GM19099 (cell line): ENCODE data around the gene ENOX2.

Source experiments
- POLR2A ChIP-seq: IDR thresholded peaks from 3 replicates; pipeline ENCODE4 v1.6.1; 2011; ENCODE audit warnings: low read depth; ENCODE audit not compliant: insufficient read length; ENCODE audit errors: extremely low read depth

Gene ENOX2

GRCh38 chrX:130741584-130741983 is 161.4 kb downstream of the ENOX2 start:
- TF ChIP-seq POLR2A, result no peak

- no peak for TF ChIP-seq POLR2A
These were observed 161.9 kb downstream of the ENOX2 start for GRCh38 chrX:130741151-130741550.

DNA sequence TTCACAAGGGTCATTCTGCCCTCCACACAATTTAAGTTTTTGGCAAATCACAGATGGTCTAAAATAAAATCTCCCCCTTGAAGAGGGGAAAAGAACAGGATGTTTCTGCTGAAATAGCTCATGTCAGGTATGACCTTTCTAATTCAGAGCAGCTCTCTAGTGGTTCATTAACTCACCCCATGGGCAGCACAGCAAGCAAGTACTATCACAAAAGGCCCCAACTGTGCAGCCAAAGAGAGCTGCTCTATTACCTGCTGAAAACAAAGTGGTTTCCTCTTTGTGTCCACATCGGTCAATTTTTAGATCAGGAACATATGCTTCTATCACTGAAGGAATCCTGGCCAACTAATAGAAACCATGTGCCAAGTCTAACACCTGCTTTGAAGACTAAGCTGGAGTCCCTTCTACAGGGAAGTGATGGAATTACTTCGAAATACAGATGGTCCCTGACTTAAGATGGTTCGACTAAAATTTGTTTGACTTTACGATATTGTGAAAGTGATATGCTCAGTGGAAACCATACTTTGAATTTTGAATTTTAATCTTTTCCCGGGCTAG is 164.3 kb downstream of the ENOX2 start:
- TF ChIP-seq POLR2A, result no peak

DNA sequence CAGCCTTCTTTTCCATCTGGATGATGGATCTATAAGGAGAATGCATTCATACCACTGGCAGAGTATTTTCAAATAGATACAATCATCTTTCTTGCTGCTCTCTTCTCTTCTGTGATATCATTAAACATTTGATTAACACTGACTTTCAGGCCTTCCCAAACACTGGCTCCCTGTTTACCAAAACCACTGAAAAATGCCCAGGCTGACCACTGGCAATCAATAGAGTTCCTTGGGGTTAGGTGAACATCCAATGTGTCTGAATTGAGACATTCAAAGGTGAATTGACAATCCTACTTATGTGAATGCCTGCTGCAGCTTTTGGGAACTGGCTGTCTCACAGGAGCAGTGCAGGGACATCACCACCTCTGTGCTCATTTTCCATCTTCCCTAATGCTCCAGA is 168.3 kb downstream of the ENOX2 start:
- TF ChIP-seq POLR2A, result no peak

DNA sequence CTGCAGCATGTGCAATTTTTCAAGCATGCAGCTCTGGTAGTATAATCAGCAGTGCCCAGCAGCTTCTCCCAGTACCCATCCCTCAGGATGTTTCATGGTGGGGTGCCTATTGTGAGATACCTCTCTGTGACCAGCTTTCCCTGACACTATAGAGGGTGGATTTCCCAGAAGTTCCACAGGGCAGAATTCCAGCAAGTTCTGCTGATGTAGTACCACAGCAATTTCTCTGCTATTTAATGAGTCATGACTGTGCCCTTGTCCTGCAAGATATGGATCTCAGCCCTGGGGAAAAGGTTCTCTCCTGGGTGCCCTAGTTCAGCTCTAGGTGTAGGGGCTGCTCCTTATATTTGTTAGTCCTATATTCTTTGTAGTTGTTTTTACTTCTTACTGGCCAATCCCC is 174.8 kb downstream of the ENOX2 start:
- TF ChIP-seq POLR2A, result no peak

DNA sequence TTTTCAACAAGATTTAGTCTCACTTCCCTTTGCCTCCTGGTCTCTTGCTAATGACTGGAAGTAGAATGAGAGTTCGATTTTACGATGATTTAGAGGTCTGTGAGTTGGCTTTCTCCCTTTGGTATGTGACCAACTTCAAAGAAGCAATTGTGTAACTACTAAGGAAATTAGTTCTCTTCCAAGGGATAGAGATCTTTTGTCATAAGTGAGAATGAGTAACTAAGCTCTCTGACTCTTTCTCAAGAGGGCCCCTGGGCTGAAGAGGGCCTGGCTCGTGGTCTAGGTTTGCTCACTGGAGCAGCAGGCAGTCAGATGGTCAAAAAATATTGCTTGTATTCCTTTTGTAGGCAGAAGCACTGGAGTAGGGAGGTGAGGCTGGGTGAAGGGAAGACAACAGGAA is 176.3 kb downstream of the ENOX2 start:
- no peak for TF ChIP-seq POLR2A

- no peak for TF ChIP-seq POLR2A
These were observed 177.5 kb downstream of the ENOX2 start for GRCh38 chrX:130725519-130725918.

DNA sequence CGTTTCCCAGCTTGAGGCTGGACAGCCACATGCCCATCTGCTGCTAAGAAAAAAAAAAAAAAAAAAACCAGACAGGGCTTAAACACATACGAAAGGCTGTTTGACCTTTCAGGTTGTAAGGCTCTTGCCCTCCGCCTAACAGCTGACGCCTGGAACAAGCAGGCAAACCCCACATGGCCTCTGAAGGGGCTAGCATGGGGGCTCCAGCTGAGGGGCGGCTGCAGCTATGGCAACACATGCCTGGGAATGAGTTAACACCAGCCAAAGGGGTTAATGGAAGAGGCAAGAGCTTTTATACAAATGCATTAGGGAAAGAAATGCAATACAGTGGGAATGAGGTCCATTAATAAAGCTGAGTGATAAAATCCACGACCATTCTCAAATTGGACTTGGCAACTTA is 183.6 kb downstream of the ENOX2 start:
- TF ChIP-seq POLR2A, result no peak

- TF ChIP-seq POLR2A, result no peak
These were observed 184.9 kb downstream of the ENOX2 start for GRCh38 chrX:130718137-130718536.

DNA sequence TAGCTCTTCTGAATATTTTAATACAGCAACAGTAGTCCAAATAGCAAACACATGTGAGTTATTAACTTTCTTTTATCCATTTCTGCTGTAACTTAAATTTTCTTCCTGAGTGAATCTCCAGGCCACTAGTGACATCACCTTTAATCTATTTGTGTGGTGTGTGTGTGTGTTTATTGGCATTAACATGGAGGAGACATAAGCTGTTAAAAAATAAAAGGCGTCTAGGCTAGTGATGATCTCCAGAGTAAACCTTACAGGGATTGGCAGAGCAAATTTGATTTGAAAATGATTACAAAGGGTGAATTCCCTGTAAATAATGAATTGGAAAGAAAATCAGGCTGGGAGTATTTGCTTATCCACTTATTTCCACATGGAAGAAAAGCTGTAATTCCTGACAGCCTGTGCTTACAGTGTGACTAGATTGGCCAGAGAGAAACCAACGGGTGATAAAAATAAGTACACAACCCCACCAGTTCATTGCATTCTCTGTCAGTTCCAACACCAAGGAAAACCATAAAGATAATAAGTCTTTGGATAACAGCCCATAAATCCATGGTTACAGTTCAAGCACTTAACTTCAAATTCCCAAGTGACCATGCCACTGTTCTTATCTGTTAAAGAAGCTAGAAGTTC is 186.1 kb downstream of the ENOX2 start:
- no peak for TF ChIP-seq POLR2A

DNA sequence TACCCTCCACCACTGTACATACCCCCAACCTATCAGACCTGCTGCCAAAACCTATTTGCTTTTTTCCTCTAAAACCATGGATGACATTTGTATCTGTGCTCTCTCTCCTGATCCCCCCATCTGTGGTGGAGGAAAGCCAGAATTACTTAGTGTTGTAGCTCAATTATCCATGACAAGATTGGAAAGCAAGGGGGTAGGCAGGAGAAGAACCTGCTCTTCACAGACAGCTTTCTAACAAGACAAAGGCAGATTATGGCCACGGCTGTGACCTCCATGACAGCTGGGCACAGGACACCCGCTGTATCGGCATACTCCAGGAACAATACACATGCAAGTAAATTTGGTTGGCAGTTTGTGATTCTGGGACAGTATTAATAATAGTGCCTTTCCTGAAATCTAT is 186.7 kb downstream of the ENOX2 start:
- no peak for TF ChIP-seq POLR2A

DNA sequence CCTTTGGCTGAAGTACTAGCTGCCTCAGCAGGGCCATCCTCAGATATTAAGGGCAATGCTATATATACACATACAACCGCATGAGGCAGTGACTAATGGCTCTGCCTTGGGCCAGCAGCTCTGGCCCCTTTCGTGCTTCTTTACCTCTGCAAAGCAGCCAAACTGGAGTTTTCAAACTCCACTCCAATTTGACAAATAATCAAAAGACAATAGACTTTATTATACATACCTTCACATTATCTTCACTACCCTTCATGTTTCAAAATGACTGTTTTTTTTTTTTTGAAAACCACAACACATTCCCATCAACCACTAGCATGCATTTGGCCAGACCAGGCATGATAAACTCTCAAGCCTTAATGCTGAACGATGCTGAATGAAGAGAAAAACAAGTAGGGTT is 187.7 kb downstream of the ENOX2 start:
- no peak for TF ChIP-seq POLR2A

- no peak for TF ChIP-seq POLR2A
These were observed 188.3 kb downstream of the ENOX2 start for GRCh38 chrX:130714665-130715064.

- TF ChIP-seq POLR2A, result no peak
These were observed 188.9 kb downstream of the ENOX2 start for GRCh38 chrX:130714135-130714534.

- no peak for TF ChIP-seq POLR2A
These were observed 197.4 kb downstream of the ENOX2 start for GRCh38 chrX:130705591-130705990.

DNA sequence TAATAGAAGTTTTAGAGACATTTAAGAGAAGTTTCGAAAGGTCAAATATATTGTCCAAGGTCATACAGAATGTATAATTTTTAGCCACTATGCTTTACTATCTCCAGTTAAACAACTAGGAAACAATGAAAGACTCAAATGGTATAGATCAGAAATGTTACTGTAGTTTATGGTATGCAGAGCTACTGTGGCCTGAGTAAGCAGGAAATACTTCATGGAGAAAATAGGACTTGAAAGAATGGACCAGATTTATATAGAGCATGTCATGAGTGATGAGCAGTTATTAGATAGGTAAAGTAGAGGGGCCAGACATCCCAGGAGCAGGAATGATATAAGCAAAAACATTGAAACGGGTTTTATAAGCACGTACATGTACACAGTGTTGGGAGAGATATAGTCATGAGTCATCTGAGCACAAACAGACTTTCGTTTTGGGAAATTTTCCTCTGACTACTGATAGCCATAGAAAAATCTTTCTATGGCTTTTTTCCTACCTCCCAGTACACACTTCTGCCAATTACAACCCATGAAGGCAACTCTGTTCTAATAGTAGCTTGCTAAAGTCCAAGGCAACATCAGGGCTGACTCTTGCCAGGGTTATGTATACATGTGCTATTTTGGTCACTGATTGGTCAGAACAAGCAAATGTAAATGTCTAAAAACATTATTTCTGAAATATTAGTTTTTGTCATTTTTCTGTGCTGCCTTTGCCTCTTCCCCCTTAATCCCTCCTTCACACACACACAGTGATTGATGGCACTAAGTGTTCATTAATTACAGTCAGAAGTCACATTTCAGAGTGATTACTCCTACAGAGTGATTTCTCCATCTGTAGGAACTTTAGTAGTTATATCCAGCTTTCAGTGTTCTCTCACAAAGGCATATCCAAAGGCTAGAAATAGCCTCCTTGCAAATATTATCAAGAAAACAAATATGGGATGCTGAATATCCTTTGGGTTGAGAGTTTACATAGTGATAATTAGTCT is 198.7 kb downstream of the ENOX2 start:
- TF ChIP-seq POLR2A, result no peak
